SU-DHL-6 (cell line): ENCODE data around the gene RGS3.

Source experiments
- H2AFZ ChIP-seq: fragments of 200-600 bp; sonication (generic); 2 replicates; pipeline ENCODE4 v1.6.1; 2014; ENCODE audit warnings: low read depth, mild to moderate bottlenecking, moderate library complexity, mixed read lengths, antibody characterized with exemption, low read length; ENCODE audit not compliant: severe bottlenecking
- H3F3A ChIP-seq: fragments of 200-600 bp; shearing (Covaris generic); 2 replicates; pipeline ENCODE4 v1.6.0; 2016; ENCODE audit warnings: antibody characterized with exemption, mild to moderate bottlenecking; ENCODE audit not compliant: insufficient read depth
- H3K27ac ChIP-seq: fragments of 200-600 bp; sonication (generic); 2 replicates; pipeline ENCODE4 v1.5.1; 2016; ENCODE audit warnings: low read depth, mild to moderate bottlenecking, low read length, moderate library complexity, mixed read lengths
- H3K27me3 ChIP-seq: fragments of 200-600 bp; sonication (generic), shearing (Covaris generic); 2 replicates; pipeline ENCODE4 v1.6.0; 2014; ENCODE audit warnings: mild to moderate bottlenecking, low read length
- H3K36me3 ChIP-seq: fragments of 200-600 bp; sonication (generic); 2 replicates; pipeline ENCODE4 v1.6.1; 2014; ENCODE audit warnings: mild to moderate bottlenecking, low read length, mixed read lengths
- H3K4me2 ChIP-seq: fragments of 300-600, 200-600 bp; shearing (Covaris generic), sonication (generic); 2 replicates; pipeline ENCODE4 v1.6.0; 2014; ENCODE audit warnings: low read length, low read depth, mild to moderate bottlenecking; ENCODE audit not compliant: poor library complexity, severe bottlenecking
- H3K4me3 ChIP-seq: fragments of 200-600 bp; sonication (generic); 2 replicates; pipeline ENCODE4 v1.5.1; 2014; ENCODE audit warnings: antibody characterized with exemption, low read length, mild to moderate bottlenecking, mixed read lengths; ENCODE audit not compliant: insufficient read depth, poor library complexity, severe bottlenecking
- H3K79me2 ChIP-seq: fragments of 200-600 bp; sonication (generic); 2 replicates; pipeline ENCODE4 v1.6.1; 2014; ENCODE audit warnings: mild to moderate bottlenecking, low read length, moderate library complexity; ENCODE audit not compliant: insufficient read depth
- H3K9ac ChIP-seq: fragments of 200-600 bp; sonication (generic); 2 replicates; pipeline ENCODE4 v1.7.0; 2014; ENCODE audit warnings: mild to moderate bottlenecking, low read length
- H3K9me2 ChIP-seq: fragments of 200-600 bp; sonication (generic); replicated peaks from 2 replicates; pipeline ENCODE4 v1.6.1; 2014; ENCODE audit warnings: low read length; ENCODE audit not compliant: insufficient read depth
- H3K9me3 ChIP-seq: fragments of 200-600 bp; sonication (generic); 2 replicates; pipeline ENCODE4 v1.6.1; 2014; ENCODE audit warnings: low read length, mixed read lengths; ENCODE audit not compliant: insufficient read depth
- H4K20me1 ChIP-seq: fragments of 200-600 bp; sonication (generic); 2 replicates; pipeline ENCODE4 v1.6.1; 2014; ENCODE audit warnings: low read depth, mild to moderate bottlenecking, antibody characterized with exemption, low read length, moderate library complexity, mixed read lengths
- CTCF ChIP-seq: fragments of 200-600 bp; sonication (generic); IDR thresholded peaks from one replicate; pipeline ENCODE4 v1.5.1; 2017; ENCODE audit warnings: antibody characterized with exemption, mild to moderate bottlenecking, low read length, moderate library complexity; ENCODE audit not compliant: insufficient read depth, poor library complexity, severe bottlenecking
- EZH2phosphoT487 ChIP-seq: fragments of 200-600 bp; sonication (generic), shearing (Covaris generic); conservative IDR thresholded peaks from 2 replicates; pipeline ENCODE4 v1.6.1; 2018; ENCODE audit warnings: mild to moderate bottlenecking, antibody characterized with exemption, low read length, moderate library complexity, mixed read lengths

The RGS3 gene

GRCh38 chr9:113578279-113578865 is 114.8 kb downstream of the RGS3 start:
- Histone ChIP-seq H4K20me1 (peaks cover 6% of the 10 kb centered on the region; the same call in 1 of the 2 replicates), H2AFZ (no peak overlapping the region), H3K4me3 (no peak overlapping the region), H3K36me3 (peaks cover 7% of the 10 kb centered on the region; the same call in 1 of the 2 replicates), H3K4me2 (peak overlapping the region; percentile 81), H3K9ac (peak overlapping the region; percentile 59), H3K9me2 (no peaks in the 10 kb centered on the region), H3K27me3 (no peaks in the 10 kb centered on the region), H3F3A (peaks cover 28% of the 10 kb centered on the region), H3K79me2 (0 out of 2 replicates have a peak, but pooled peaks cover 2% of the 10 kb centered on the region), H3K9me3 (no peaks in the 10 kb centered on the region), H3K27ac (peak overlapping the region; percentile 98)
- TF ChIP-seq CTCF (peak; percentile 14), EZH2phosphoT487 (no peak)

- peak overlapping the region; percentile 98 for H3K27ac ChIP-seq
- no peak overlapping the region for H2AFZ ChIP-seq
- peak overlapping the region; percentile 59 for H3K9ac ChIP-seq
- H3K36me3 ChIP-seq, result peaks cover 7% of the 10 kb centered on the region; the same call in 1 of the 2 replicates
- TF ChIP-seq EZH2phosphoT487, result no peak
- TF ChIP-seq CTCF, result no peak
- no peaks in the 10 kb centered on the region for H3K9me2 ChIP-seq
- H3K9me3 ChIP-seq, result no peaks in the 10 kb centered on the region
- peaks cover 6% of the 10 kb centered on the region; the same call in 1 of the 2 replicates for H4K20me1 ChIP-seq
- peak overlapping the region; percentile 81 for H3K4me2 ChIP-seq
- 0 out of 2 replicates have a peak, but pooled peaks cover 5% of the 10 kb centered on the region for H3K79me2 ChIP-seq
- peaks cover 28% of the 10 kb centered on the region for H3F3A ChIP-seq
- H3K27me3 ChIP-seq, result no peaks in the 10 kb centered on the region
- H3K4me3 ChIP-seq, result no peak overlapping the region
These were observed 115.4 kb downstream of the RGS3 start for GRCh38 chr9:113578882-113579282.

GRCh38 chr9:113579283-113580040 is 115.9 kb downstream of the RGS3 start:
- Histone ChIP-seq H3K9me3 (no peaks in the 10 kb centered on the region), H3K36me3 (peaks cover 8% of the 10 kb centered on the region; the same call in 1 of the 2 replicates), H3K9ac (peak overlapping the region; percentile 59), H3K4me2 (peak overlapping the region; percentile 81), H3K79me2 (0 out of 2 replicates have a peak, but pooled peaks cover 5% of the 10 kb centered on the region), H3F3A (peaks cover 28% of the 10 kb centered on the region), H3K9me2 (no peaks in the 10 kb centered on the region), H4K20me1 (peaks cover 6% of the 10 kb centered on the region; the same call in 1 of the 2 replicates), H2AFZ (no peak overlapping the region), H3K4me3 (peak overlapping the region; percentile 40), H3K27me3 (no peaks in the 10 kb centered on the region), H3K27ac (peak overlapping the region; percentile 98)
- no peak for TF ChIP-seq CTCF
- no peak for TF ChIP-seq EZH2phosphoT487
